Stimulated activated CD4-positive, alpha-beta T cell treated with anti-CD3 and anti-CD28 coated beads, Interleukin-4, amount 100 ng/mL, for 1 hour (primary cell): ENCODE data around the gene KLHL35.
A peak's percentile ranks its signal among the peaks of the same experiment; 100 is the strongest.

ENCODE experiments used
- DNase-seq: peaks from one replicate; pipeline ENCODE4 v3.0.0-alpha.2; 2020

Gene KLHL35

GRCh38 chr11:75469785-75470405 is 36.9 kb upstream of the KLHL35 start:
- no peak for DNase-seq

GRCh38 chr11:75468534-75469340 is 35.7 kb upstream of the KLHL35 start:
- no peak for DNase-seq

GRCh38 chr11:75467881-75468280 is 34.9 kb upstream of the KLHL35 start:
- no peak for DNase-seq

- DNase-seq, result no peak
Observed at GRCh38 chr11:75467311-75467710, 34.3 kb upstream of the KLHL35 start.

- no peak for DNase-seq
Observed at GRCh38 chr11:75465701-75466531, 32.9 kb upstream of the KLHL35 start.

- DNase-seq, result no peak
Observed at GRCh38 chr11:75463106-75463774, 30.2 kb upstream of the KLHL35 start.

GRCh38 chr11:75462117-75462653 is 29.2 kb upstream of the KLHL35 start:
- no peak for DNase-seq

- no peak for DNase-seq
Observed at GRCh38 chr11:75461151-75461550, 28.1 kb upstream of the KLHL35 start.

GRCh38 chr11:75456596-75457183 is 23.7 kb upstream of the KLHL35 start:
- no peak for DNase-seq

GRCh38 chr11:75454987-75455386 is 22.0 kb upstream of the KLHL35 start:
- no peak for DNase-seq

- DNase-seq, result no peak
Observed at GRCh38 chr11:75453916-75454655, 21.1 kb upstream of the KLHL35 start.

GRCh38 chr11:75450826-75451821 is 18.1 kb upstream of the KLHL35 start:
- peak; percentile 43 for DNase-seq

GRCh38 chr11:75450236-75450635 is 17.2 kb upstream of the KLHL35 start:
- DNase-seq, result no peak

GRCh38 chr11:75449776-75450175 is 16.8 kb upstream of the KLHL35 start:
- DNase-seq, result no peak

GRCh38 chr11:75449271-75449670 is 16.3 kb upstream of the KLHL35 start:
- no peak for DNase-seq

GRCh38 chr11:75447415-75447814 is 14.4 kb upstream of the KLHL35 start:
- DNase-seq, result no peak

GRCh38 chr11:75445315-75445953 is 12.4 kb upstream of the KLHL35 start:
- peak; percentile 75 for DNase-seq

- no peak for DNase-seq
Observed at GRCh38 chr11:75443043-75443442, 10.0 kb upstream of the KLHL35 start.

- DNase-seq, result no peak
Observed at GRCh38 chr11:75442161-75442885, 9.3 kb upstream of the KLHL35 start.
